CD4-positive, CD25-positive, alpha-beta regulatory T cell (primary cell): ENCODE measurements around the gene SLK. TPM values are rescaled to one million over a fixed set of nuclear protein-coding genes. Genes with fewer than 3 reads are reported as not detected.

Experiments
- ATAC-seq, 2 donors: fragments of 150-1000 bp; cut with Tn5 transposase; one replicate each; pipeline ENCODE4 v1.10.0; 2021; ENCODE audit warnings: low read depth in 2 of 2, moderate number of reproducible peaks in 2 of 2, moderate library complexity in 1 of 2
- DNase-seq, 3 donors: peaks; one replicate each; pipeline versions ENCODE4 v3.0.0 to v3.0.0-alpha.2; 2012 to 2022; ENCODE audit warnings: mixed read lengths in 1 of 3
- H3K27ac ChIP-seq: one replicate; pipeline ENCODE4 v1.7.0; 2013; ENCODE audit warnings: mild to moderate bottlenecking, low read length; ENCODE audit not compliant: insufficient read depth, poor library complexity, severe bottlenecking
- H3K27me3 ChIP-seq: one replicate; pipeline ENCODE4 v1.7.0; 2013; ENCODE audit warnings: low read length; ENCODE audit not compliant: control insufficient read depth, insufficient read depth
- H3K36me3 ChIP-seq: one replicate; pipeline ENCODE4 v1.7.0; 2013; ENCODE audit warnings: mild to moderate bottlenecking, low read length, moderate library complexity; ENCODE audit not compliant: control insufficient read depth, insufficient read depth
- H3K4me1 ChIP-seq: 2 replicates; pipeline ENCODE4 v1.7.0; 2013; ENCODE audit warnings: mild to moderate bottlenecking, low read length; ENCODE audit not compliant: insufficient read depth, control insufficient read depth, poor library complexity, severe bottlenecking
- H3K4me3 ChIP-seq: one replicate; pipeline ENCODE4 v1.7.0; 2013; ENCODE audit warnings: low read depth, mild to moderate bottlenecking, low read length, moderate library complexity
- H3K9me3 ChIP-seq, 2 experiments: 1 replicate in 1 of 2; 2 replicates in 1 of 2; pipeline ENCODE4 v1.7.0; 2013; ENCODE audit warnings: low read length in 2 of 2, mild to moderate bottlenecking in 1 of 2, moderate library complexity in 1 of 2; ENCODE audit not compliant: control insufficient read depth in 2 of 2
- H3K27ac Mint-ChIP-seq, 3 donors: one replicate each; pipeline ENCODE4 v1.8.0; 2020 to 2022; ENCODE audit warnings: mild to moderate bottlenecking in 3 of 3, mixed read lengths in 3 of 3, moderate library complexity in 2 of 3
- H3K27me3 Mint-ChIP-seq: one replicate; pipeline ENCODE4 v1.8.0; 2022; ENCODE audit warnings: mild to moderate bottlenecking, mixed read lengths
- H3K36me3 Mint-ChIP-seq: one replicate; pipeline ENCODE4 v1.8.0; 2020; ENCODE audit warnings: mixed read lengths
- H3K4me1 Mint-ChIP-seq, 4 donors: one replicate each; pipeline ENCODE4 v1.8.0; 2020 to 2022; ENCODE audit warnings: mixed read lengths in 4 of 4, mild to moderate bottlenecking in 1 of 4
- H3K4me3 Mint-ChIP-seq, 4 donors: one replicate each; pipeline ENCODE4 v1.8.0; 2020 to 2022; ENCODE audit warnings: mild to moderate bottlenecking in 4 of 4, mixed read lengths in 4 of 4, moderate library complexity in 3 of 4
- H3K9me3 Mint-ChIP-seq, 7 donors: one replicate each; pipeline ENCODE4 v1.8.0; 2020 to 2022; ENCODE audit warnings: mixed read lengths in 7 of 7, mild to moderate bottlenecking in 3 of 7, moderate library complexity in 2 of 7
- polyA plus RNA-seq, 4 donors: library from polyadenylated mRNA; unstranded; fragments of 300-500 nt; fragmentation: Illumina TruSeq; gene quantifications; one replicate each; pipeline ENCODE4 v1.2.3, GENCODE V29; 2021
- total RNA-seq: library from RNA; stranded (reverse); gene quantifications from one replicate; pipeline ENCODE4 v1.2.3, GENCODE V29; 2022

SLK gene
- total and polyA plus RNA-seq, 5 donors from 2014 or later: 3.2 to 23.5 (median 3.4) TPM

DNA sequence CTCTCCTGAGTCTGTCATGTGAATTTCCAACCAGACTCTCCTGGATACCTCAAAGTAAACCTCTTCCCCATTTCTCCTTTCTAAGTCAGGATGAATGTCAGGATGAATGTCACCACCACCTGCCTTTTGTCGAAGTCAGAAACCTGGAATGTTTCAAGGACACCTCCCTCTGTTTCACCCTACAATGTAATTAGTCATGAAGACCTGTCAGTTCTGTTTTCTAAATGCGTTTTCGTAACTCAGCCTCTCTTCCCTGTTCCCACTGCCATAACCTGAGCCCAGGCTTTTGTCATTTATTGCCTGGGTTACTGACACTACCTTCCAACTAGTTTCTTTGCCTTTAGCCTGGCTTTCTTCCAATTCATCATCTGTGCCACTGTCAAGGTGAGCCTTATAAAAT is 43.4 kb upstream of the SLK start:
- Mint-ChIP-seq H3K9me3 (no peaks in the 10 kb centered on the region), H3K36me3 (no peaks in the 10 kb centered on the region), H3K27me3 (no peaks in the 10 kb centered on the region), H3K4me1 (peaks cover 0 to 14% (median 6%) of the 10 kb centered on the region in 4 donors), H3K4me3 (no peak overlapping the region), H3K27ac (no peak overlapping the region)
- H3K9me3 ChIP-seq: no peaks in the 10 kb centered on the region
- H3K27me3 ChIP-seq: no peaks in the 10 kb centered on the region
- DNase-seq (no peak), ATAC-seq (no peak)
- H3K27ac ChIP-seq: no peak overlapping the region
- H3K36me3 ChIP-seq: no peaks in the 10 kb centered on the region
- no peak overlapping the region for H3K4me3 ChIP-seq
- H3K4me1 ChIP-seq: peaks cover 5% of the 10 kb centered on the region

- Histone ChIP-seq H3K4me1 (no peaks in the 10 kb centered on the region), H3K9me3 (no peaks in the 10 kb centered on the region), H3K4me3 (no peak overlapping the region), H3K27me3 (no peaks in the 10 kb centered on the region), H3K27ac (no peak overlapping the region), H3K36me3 (no peaks in the 10 kb centered on the region)
- no peaks in the 10 kb centered on the region for H3K36me3 Mint-ChIP-seq
- peaks cover 0 to 3% (median 0%) of the 10 kb centered on the region in 4 donors for H3K4me1 Mint-ChIP-seq
- ATAC-seq: no peak
- DNase-seq: no peak
- H3K9me3 Mint-ChIP-seq: no peaks in the 10 kb centered on the region
- H3K4me3 Mint-ChIP-seq: no peak overlapping the region
- H3K27me3 Mint-ChIP-seq: no peaks in the 10 kb centered on the region
- H3K27ac Mint-ChIP-seq: no peak overlapping the region
Observed at GRCh38 chr10:103925591-103925990, 41.3 kb upstream of the SLK start.

DNA sequence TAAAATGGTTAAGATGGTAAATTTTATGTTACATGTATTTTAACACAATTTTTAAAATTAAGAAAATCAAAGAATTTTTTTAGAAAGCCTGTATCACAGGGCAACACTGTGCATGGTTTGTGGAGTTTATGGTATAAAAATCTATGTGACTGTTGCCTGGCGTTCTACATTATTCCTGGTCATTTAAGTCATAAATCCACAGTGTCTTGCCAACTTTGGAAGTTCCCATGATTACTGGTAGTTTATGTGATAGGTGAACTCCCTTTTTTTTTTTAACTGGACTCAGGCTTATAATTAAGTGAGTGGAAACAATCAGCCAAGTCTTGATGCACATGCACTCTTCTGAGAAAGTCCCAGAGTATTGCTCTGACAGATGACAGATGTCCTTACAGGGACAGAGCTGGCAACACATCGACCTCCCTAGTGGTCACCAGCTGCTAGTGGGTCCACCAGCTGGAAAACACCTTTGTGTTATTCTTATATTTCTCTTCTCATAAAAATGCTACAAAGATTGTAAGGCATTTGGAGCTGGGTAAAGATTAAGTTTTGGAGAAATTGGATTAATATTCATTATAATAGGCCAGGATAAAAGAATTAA is 40.1 kb upstream of the SLK start:
- Histone ChIP-seq H3K27me3 (no peaks in the 10 kb centered on the region), H3K4me1 (no peaks in the 10 kb centered on the region), H3K9me3 (no peaks in the 10 kb centered on the region), H3K27ac (no peak overlapping the region), H3K36me3 (no peaks in the 10 kb centered on the region), H3K4me3 (no peak overlapping the region)
- H3K4me3 Mint-ChIP-seq: no peak overlapping the region
- H3K27me3 Mint-ChIP-seq: no peaks in the 10 kb centered on the region
- peaks cover 0 to 3% (median 0%) of the 10 kb centered on the region in 4 donors for H3K4me1 Mint-ChIP-seq
- no peaks in the 10 kb centered on the region for H3K36me3 Mint-ChIP-seq
- ATAC-seq (no peak), DNase-seq (no peak)
- no peaks in the 10 kb centered on the region for H3K9me3 Mint-ChIP-seq
- no peak overlapping the region for H3K27ac Mint-ChIP-seq

GRCh38 chr10:103928784-103929183 is 38.2 kb upstream of the SLK start:
- ATAC-seq: no peak
- Mint-ChIP-seq H3K9me3 (no peaks in the 10 kb centered on the region), H3K4me3 (no peak overlapping the region), H3K4me1 (peaks cover 0 to 3% (median 0%) of the 10 kb centered on the region in 4 donors), H3K36me3 (no peaks in the 10 kb centered on the region), H3K27me3 (peaks cover 4% of the 10 kb centered on the region), H3K27ac (no peak overlapping the region)
- Histone ChIP-seq H3K4me3 (no peak overlapping the region), H3K27ac (no peak overlapping the region), H3K36me3 (no peaks in the 10 kb centered on the region), H3K4me1 (no peaks in the 10 kb centered on the region), H3K9me3 (no peaks in the 10 kb centered on the region), H3K27me3 (no peaks in the 10 kb centered on the region)
- DNase-seq: no peak

- H3K27me3 Mint-ChIP-seq: peaks cover 5% of the 10 kb centered on the region
- Histone ChIP-seq H3K36me3 (no peaks in the 10 kb centered on the region), H3K4me1 (no peaks in the 10 kb centered on the region), H3K27me3 (no peaks in the 10 kb centered on the region), H3K4me3 (no peak overlapping the region), H3K9me3 (no peaks in the 10 kb centered on the region), H3K27ac (no peak overlapping the region)
- H3K36me3 Mint-ChIP-seq: no peaks in the 10 kb centered on the region
- H3K9me3 Mint-ChIP-seq: no peaks in the 10 kb centered on the region
- H3K4me1 Mint-ChIP-seq: peaks cover 0 to 3% (median 0%) of the 10 kb centered on the region in 4 donors
- ATAC-seq: no peak
- no peak overlapping the region for H3K27ac Mint-ChIP-seq
- no peak for DNase-seq
- no peak overlapping the region for H3K4me3 Mint-ChIP-seq
Observed at GRCh38 chr10:103929381-103929921, 37.5 kb upstream of the SLK start.

GRCh38 chr10:103930449-103930848 is 36.5 kb upstream of the SLK start:
- H3K27ac Mint-ChIP-seq: no peak overlapping the region
- Histone ChIP-seq H3K9me3 (no peaks in the 10 kb centered on the region), H3K4me3 (no peak overlapping the region), H3K36me3 (no peaks in the 10 kb centered on the region), H3K27ac (no peak overlapping the region), H3K4me1 (no peaks in the 10 kb centered on the region), H3K27me3 (no peaks in the 10 kb centered on the region)
- no peaks in the 10 kb centered on the region for H3K36me3 Mint-ChIP-seq
- peaks cover 0 to 3% (median 0%) of the 10 kb centered on the region in 4 donors for H3K4me1 Mint-ChIP-seq
- no peak for DNase-seq
- no peaks in the 10 kb centered on the region for H3K9me3 Mint-ChIP-seq
- no peak overlapping the region for H3K4me3 Mint-ChIP-seq
- H3K27me3 Mint-ChIP-seq: peaks cover 10% of the 10 kb centered on the region
- no peak for ATAC-seq

GRCh38 chr10:103930881-103931280 is 36.1 kb upstream of the SLK start:
- no peak for ATAC-seq
- no peaks in the 10 kb centered on the region for H3K36me3 Mint-ChIP-seq
- no peaks in the 10 kb centered on the region for H3K36me3 ChIP-seq

GRCh38 chr10:103931603-103932002 is 35.3 kb upstream of the SLK start:
- Histone ChIP-seq H3K27me3 (no peaks in the 10 kb centered on the region), H3K4me1 (no peaks in the 10 kb centered on the region), H3K36me3 (no peaks in the 10 kb centered on the region), H3K9me3 (no peaks in the 10 kb centered on the region), H3K4me3 (no peak overlapping the region), H3K27ac (no peak overlapping the region)
- H3K4me1 Mint-ChIP-seq: peaks cover 0 to 3% (median 0%) of the 10 kb centered on the region in 4 donors
- H3K9me3 Mint-ChIP-seq: no peaks in the 10 kb centered on the region
- no peak for ATAC-seq
- H3K4me3 Mint-ChIP-seq: no peak overlapping the region
- DNase-seq: no peak
- H3K27me3 Mint-ChIP-seq: peaks cover 18% of the 10 kb centered on the region
- H3K36me3 Mint-ChIP-seq: no peaks in the 10 kb centered on the region
- H3K27ac Mint-ChIP-seq: no peak overlapping the region

More at GRCh38 chr10:103930881-103931280, 36.1 kb upstream of the SLK start:
- Mint-ChIP-seq H3K4me3 (no peak overlapping the region), H3K27ac (no peak overlapping the region), H3K4me1 (peaks cover 0 to 3% (median 0%) of the 10 kb centered on the region in 4 donors), H3K9me3 (no peaks in the 10 kb centered on the region), H3K27me3 (peaks cover 14% of the 10 kb centered on the region)
- Histone ChIP-seq H3K27me3 (no peaks in the 10 kb centered on the region), H3K27ac (no peak overlapping the region), H3K4me3 (no peak overlapping the region), H3K9me3 (no peaks in the 10 kb centered on the region), H3K4me1 (no peaks in the 10 kb centered on the region)
- no peak for DNase-seq
